SHP77 treated with DMSO at 0.1 percent for 48 hours (cell line): ENCODE measurements around the gene MPEG1.

Experiments used
- DNase-seq: peaks from one replicate; lab custom pipeline; 2025; lab: John Stamatoyannopoulos, UW

Gene MPEG1

GRCh38 chr11:59212744-59213631, at the start of gene MPEG1:
Gene MPEG1, minus strand, starts transcription at chr11:59212927. Its CDS starts 62 bp downstream, at chr11:59212865.
- DNase-seq, result no peak

DNA sequence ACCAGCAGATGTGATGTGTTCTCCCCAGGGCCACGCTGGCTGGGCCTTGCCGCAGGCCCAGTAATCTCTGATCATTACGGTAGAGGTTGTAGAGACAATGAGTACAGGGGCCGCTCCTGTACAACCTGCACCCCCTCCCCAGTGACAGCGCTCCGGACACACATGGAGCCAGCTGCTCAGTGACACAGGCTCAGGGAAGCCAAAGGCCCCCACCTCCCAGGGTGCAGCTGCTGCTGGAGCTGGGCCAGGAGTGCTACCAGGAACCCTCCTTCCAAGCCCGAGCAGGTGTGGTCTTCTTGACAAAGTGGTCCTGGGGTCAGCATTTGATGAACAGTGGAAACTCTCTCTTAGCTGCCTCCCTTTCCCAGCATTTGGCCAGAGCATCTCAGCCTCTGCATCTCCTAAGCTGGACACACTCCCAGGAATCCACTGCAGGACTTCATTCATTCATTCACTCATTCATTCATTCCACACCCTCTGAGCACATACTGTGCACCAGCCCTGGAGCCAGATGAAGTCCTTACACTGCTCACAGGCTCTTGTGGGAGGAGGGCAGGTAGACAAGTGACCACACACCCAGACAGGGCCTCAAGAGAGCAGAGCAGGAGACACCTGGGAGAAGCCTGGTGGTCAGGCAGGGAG, 49.6 kb upstream of the MPEG1 start:
- DNase-seq, result no peak

GRCh38 chr11:59261150-59261549, 48.4 kb upstream of the MPEG1 start:
- no peak for DNase-seq

GRCh38 chr11:59259867-59260475, 47.2 kb upstream of the MPEG1 start:
- DNase-seq, result no peak

GRCh38 chr11:59259047-59259446, 46.3 kb upstream of the MPEG1 start:
- no peak for DNase-seq

- no peak for DNase-seq
Measured at GRCh38 chr11:59255281-59255680, 42.6 kb upstream of the MPEG1 start.

DNA sequence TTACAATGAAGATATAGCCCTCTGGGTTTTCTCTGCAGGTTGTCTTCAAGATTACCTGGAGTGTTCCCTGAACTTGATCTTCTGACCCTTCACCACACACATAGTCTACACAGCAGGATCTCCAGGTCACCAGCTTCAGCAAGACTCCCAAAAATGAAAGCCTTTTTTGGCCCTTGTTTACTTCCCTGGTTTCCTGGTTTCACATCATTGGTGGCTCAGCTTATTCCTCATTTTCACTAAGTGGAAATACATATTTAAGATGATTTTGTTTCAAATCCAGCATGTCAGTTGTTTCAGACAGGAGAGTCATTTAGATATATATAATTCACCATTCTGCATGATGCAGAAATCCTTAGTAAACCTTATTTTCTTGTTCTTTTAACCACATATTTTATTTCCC, 41.6 kb upstream of the MPEG1 start:
- DNase-seq, result no peak

DNA sequence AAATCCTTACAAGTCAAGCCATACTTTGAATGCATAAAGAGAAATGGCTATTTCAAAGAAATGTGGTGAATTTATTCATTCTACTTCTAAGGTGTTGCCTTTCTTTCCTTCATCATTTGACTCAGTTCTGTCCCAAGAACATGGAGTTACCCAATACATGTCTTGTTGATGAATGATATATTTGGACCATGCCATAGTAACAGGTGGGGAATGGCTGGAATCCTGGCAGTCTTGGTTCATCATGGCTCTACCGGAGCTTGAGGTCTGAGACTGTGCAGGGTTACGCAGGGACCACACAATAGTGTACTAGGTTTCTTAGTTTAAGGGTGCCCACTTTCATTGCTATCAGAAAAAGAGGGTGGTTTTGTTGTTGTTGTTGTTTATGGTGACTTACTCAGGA, 40.3 kb upstream of the MPEG1 start:
- DNase-seq, result no peak

- no peak for DNase-seq
Measured at GRCh38 chr11:59249535-59249934, 36.8 kb upstream of the MPEG1 start.

GRCh38 chr11:59247531-59248227, 35.0 kb upstream of the MPEG1 start:
- DNase-seq, result no peak

- no peak for DNase-seq
Measured at GRCh38 chr11:59243633-59244032, 30.9 kb upstream of the MPEG1 start.

DNA sequence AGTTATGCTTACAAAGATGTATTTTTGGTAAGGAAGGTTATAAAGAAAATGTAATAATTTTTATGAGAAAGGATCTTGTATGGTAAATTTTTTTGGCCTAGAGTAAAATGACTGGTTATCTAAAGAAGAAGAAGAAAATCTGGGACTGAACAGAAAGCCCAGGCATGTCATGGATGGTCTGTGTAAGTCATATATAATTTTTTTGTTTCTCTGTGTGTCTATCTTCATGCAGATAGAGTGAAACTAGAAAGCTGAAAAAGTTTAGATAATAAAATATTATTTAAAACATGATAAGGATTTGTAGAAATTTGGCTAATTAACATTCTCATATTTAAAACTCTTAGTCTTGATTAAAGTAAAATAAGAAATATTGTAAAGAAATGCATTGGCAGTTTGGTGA, 27.6 kb upstream of the MPEG1 start:
- DNase-seq, result no peak

DNA sequence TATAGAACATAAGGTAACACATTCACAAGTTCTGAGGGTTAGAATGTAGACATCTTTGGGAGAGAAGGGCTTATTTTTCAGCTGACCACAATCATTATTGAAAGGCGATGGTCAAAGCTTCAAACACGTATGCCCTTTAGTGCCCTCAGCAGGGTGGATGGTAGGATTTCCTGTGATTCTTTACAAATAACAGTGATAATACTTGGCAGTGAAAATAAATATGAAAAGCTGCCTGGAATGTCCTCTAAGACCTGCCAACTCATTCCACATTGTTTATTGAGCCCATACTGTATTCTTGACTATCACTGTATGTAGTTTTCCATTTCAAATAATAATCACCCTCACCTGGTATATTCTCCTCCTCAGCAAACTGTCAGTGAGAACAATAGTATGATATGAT, 13.7 kb upstream of the MPEG1 start:
- no peak for DNase-seq

GRCh38 chr11:59225017-59225416, 12.3 kb upstream of the MPEG1 start:
- no peak for DNase-seq

DNA sequence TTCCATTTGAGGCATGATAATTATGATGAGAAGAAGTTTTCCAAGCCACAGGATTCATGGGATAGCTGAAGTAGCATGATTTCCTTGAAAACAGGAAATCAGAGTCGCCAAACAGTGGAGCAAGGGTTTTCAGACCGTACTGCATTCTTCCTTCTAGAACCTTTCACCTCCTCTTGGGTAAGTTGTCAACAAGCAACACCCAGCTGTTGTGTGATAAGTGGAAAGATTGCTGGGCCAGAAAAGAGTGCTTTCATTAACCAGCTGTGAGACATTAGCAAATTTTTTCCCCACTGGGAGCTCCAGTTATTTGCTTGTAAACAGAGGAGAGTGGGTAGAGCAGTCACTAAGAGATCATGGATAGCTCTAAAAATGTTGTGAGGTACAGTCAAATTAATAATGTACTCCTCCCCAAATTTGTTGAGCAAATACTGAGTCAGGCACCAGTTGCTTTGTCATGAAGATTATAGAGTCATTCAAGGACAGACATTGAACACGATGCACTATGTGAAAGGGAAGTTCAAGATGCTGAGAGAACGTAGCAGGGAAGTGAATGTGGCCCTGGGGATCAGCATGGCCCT, 11.7 kb upstream of the MPEG1 start:
- no peak for DNase-seq

- DNase-seq, result no peak
Measured at GRCh38 chr11:59223611-59224010, 10.9 kb upstream of the MPEG1 start.

- DNase-seq, result no peak
Measured at GRCh38 chr11:59223177-59223576, 10.4 kb upstream of the MPEG1 start.

DNA sequence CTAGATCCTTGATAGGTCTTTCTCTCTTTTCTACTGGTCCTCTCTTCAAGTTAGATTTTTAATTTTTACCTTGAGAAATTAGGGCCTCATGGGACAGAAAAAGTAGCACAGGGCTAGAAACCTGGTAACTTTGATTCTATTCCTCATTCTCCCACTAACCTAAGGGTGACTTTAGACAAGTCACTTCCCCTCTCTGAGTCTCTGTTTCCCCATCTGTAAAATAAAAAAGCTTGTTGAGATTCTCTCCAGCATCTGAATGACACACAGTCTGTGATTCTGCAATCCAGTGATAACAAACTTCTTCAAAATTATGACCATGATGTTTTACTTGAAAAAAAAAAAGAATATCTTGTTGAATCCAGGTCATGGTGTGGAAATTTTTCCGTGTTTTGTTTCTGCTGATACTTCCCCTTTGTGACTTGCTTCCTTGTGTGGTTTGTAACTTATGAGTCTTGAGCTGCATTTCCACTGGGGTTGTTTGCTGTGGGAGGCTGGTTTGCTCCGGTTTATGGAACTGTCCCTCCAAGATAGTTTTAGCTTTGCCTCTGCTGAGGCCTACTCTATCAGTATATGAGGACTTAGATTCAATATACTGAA, 9.8 kb upstream of the MPEG1 start:
- no peak for DNase-seq

GRCh38 chr11:59221441-59221840, 8.7 kb upstream of the MPEG1 start:
- no peak for DNase-seq

DNA sequence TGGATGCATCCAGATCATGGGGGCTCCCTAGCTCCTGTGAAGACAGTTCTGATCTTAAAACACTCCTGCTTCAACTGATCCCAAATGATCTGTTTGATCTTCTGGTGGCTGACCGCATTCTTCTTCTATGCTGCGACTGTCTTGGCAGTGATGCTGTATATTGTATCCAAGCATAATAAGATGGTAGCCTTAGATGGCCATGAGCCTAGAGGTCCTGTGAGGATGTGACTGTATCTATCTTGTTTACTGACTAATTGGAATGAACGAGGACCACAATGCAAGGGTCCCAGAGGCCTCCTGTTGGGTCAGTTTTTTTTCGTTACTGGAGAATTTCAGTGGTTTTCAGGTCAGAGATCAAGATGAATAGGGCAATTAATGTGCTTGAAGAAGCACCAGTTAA, 7.1 kb upstream of the MPEG1 start:
- DNase-seq, result no peak

- DNase-seq, result no peak
Measured at GRCh38 chr11:59218893-59219292, 6.2 kb upstream of the MPEG1 start.

GRCh38 chr11:59218319-59218718, 5.6 kb upstream of the MPEG1 start:
- no peak for DNase-seq
